GM12891 (cell line): ENCODE data around the gene PRKCE.
A peak's percentile ranks its signal among the peaks of the same experiment; 100 is the strongest.

ENCODE experiments used
- DNase-seq: peaks from one replicate; pipeline ENCODE4 v3.0.0; 2011; ENCODE audit warnings: low spot score; ENCODE audit not compliant: insufficient read length
- FAIRE-seq: peaks from 2 replicates; lab custom pipeline; 2011; peaks lifted over from hg19 to GRCh38; lab: Jason Lieb, UNC
- PAX5 ChIP-seq: IDR thresholded peaks from 2 replicates; pipeline ENCODE4 v1.6.1; 2011; ENCODE audit warnings: low read length, moderate library complexity, mild to moderate bottlenecking; ENCODE audit not compliant: insufficient read depth, severe bottlenecking
- POLR2A ChIP-seq: IDR thresholded peaks from 2 replicates; pipeline ENCODE4 v1.6.1; 2011; ENCODE audit warnings: low read depth, low read length, control low read depth
- POLR2AphosphoS5 ChIP-seq: IDR thresholded peaks from 2 replicates; pipeline ENCODE4 v1.6.1; 2011; ENCODE audit warnings: low read depth, low read length, control low read depth
- POU2F2 ChIP-seq: IDR thresholded peaks from 2 replicates; pipeline ENCODE4 v1.6.1; 2011; ENCODE audit warnings: low read depth, mild to moderate bottlenecking, control low read depth, low read length, moderate library complexity
- SPI1 ChIP-seq: IDR thresholded peaks from 2 replicates; pipeline ENCODE4 v1.6.1; 2011; ENCODE audit warnings: low read depth, low read length, control low read depth
- TAF1 ChIP-seq: IDR thresholded peaks from 2 replicates; pipeline ENCODE4 v1.6.1; 2011; ENCODE audit warnings: low read depth, low read length, control low read depth

The PRKCE gene

DNA sequence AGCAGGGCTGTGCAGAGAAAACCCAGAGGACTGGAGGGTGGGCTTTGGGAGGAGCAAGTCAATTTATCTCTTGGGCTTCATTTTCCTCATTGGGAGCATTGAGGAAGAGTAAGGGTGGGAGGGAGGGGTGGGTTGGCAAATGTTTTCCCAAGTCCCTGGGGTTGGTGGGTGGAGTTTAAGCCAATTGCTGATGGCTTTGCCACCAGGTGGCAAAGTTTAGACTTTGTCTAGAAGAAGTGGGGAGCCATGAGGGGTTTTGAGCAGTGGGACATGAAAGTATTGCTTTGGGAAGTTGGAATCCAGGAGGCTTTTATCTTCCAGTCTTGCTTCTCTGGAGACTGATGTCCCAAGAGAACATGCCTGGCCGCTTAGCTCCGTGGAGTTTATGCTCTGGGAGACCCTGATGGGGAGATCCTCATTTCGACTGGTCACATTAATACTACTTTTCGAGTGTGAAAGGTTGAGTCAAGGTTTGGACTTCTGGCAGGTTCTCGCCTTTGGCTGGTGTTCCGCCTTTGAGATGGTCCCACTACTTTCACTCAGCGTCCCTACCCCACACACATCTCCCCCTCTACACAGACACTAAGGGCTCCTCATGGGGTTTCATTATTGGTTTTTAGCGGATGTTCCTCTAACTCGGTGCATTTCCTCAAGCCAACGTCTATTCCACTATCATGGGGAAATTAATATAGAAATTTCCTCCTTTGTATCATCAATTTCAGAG, 126.7 kb downstream of the PRKCE start:
- no peak for FAIRE-seq
- DNase-seq = no peak
- no peak for TF ChIP-seq SPI1
- TF ChIP-seq POLR2A = no peak
- no peak for TF ChIP-seq POLR2AphosphoS5
- no peak for TF ChIP-seq PAX5
- no peak for TF ChIP-seq TAF1
- no peak for TF ChIP-seq POU2F2

DNA sequence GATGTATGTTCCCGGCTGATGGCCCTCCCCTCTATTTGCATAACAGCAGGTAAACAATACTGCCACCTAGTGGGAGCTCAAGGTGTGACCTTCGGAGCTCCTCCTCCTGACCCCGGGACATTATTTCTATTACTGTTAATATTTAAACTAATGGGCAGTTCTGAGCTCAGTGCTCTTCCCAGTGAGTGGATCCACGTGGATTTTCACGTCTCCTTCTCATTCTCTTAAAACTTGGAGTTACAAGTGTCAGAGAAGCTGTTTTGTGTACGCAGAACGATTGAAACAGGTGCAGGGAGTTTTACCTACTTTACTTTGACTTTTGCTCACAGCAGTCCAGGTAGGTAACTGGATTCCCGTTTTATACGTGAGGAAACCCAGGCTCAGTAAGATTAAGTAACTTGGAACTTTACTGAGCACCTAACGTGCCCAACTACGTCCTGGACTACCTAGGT, 127.3 kb downstream of the PRKCE start:
- TF ChIP-seq PAX5 (no peak), POU2F2 (peak; percentile 92)
- FAIRE-seq = no peak
- DNase-seq = no peak

DNA sequence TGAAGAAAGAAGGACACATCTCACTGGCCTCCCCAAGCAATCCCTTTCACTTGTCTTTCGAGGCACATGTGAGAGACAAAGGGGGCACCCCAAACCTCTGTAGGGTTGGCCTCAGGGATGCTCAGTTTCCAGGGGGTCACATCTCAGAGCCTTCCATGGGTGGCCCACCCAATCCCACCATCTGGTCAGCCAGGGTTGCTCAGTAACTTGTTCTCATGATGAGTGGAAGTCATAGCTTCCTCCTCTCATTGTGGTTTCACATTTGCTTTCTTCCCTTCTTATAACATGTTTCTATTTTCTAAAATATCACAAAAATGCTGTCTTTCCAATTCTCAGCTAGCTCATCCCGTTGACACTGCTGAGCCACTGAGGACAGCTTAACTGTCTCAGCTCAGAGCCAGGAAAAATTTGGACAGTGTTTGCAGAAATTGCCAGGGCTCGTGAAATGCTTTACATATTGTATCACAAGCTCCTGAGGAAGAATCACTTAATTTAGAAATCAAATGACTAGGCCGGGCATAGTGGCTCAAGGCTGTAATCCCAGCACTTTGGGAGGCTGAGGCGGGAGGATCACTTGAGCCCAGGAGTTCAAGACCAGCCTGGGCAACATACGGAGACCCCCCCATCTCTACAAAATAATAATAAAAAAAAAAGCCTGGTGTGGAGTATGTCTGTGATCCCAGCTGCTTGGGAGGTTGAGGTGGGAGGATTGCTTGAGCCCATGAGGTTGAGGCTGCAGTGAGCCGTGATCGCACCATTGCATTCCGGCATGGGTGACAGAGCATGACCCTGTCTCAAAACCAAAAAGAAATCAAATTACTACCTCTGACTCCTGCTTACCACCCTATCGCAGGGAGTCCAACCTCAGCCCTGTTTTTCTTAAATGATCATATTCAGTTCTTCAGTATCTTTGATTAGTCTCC, 129.3 kb downstream of the PRKCE start:
- DNase-seq (no peak), FAIRE-seq (peak; percentile 96)
- TF ChIP-seq SPI1 (no peak), PAX5 (peak; percentile 88)

DNA sequence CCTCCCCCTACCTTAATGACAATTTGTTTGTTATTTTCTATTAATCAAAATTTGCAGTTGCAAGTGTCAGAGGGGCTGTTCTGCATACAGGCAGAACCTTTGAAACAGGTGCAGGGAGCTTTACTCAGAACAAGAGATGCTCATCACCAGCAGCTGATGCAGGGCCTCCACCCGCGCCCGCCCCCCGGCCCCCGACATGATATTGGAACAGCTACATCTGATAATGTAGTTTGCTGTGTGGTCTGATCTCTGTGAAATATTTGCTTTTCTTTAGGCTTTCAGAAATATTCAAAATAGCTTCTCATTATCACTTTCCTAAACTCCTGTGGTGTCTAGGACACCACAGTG, 130.0 kb downstream of the PRKCE start:
- peak; percentile 30 for DNase-seq
- FAIRE-seq = no peak
- TF ChIP-seq POU2F2 (0 out of 2 replicates have a peak, but pooled peaks have one; percentile 25), POLR2A (no peak)

DNA sequence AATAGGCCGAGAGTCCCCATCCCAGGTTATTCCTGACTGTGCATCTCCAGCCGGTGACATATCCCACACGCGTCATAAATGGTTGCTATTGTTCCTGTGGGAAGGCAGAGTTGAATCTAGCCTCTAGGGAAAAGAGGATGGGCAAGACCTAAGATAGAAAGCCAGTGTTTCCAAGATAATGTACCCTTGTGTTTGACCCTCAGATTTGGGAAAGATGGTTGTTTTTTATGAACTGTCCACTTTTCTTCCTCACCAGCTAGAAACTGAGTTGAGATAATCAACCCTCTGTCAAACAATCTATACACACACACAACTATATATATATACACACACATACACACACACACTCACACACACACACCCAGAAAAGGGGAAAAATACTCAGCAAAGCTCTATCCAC, 131.0 kb downstream of the PRKCE start:
- no peak for FAIRE-seq
- TF ChIP-seq SPI1 (no peak), POU2F2 (no peak), POLR2AphosphoS5 (no peak), PAX5 (no peak), POLR2A (no peak), TAF1 (no peak)
- no peak for DNase-seq

DNA sequence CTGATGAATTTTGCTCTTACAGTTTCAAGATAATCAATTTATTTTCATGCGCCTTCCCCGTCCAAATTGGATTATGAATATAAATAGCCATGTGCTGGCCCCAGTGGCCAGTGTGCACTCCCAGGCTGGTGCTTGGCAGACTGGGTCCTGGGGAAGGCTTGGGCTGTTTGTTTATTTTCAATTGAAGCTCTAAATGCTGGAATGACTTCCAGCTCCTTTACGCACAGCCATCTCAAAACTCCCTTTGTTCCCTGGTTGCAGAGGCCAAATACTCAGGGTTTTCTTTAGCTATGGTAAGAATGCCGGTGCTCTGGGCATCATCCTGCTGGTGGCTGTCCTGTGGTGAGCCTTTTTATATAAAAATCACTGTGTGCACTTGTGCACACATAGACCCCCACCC, 131.5 kb downstream of the PRKCE start:
- FAIRE-seq (no peak), DNase-seq (no peak)
- no peak for TF ChIP-seq POU2F2
- TF ChIP-seq PAX5 = no peak

DNA sequence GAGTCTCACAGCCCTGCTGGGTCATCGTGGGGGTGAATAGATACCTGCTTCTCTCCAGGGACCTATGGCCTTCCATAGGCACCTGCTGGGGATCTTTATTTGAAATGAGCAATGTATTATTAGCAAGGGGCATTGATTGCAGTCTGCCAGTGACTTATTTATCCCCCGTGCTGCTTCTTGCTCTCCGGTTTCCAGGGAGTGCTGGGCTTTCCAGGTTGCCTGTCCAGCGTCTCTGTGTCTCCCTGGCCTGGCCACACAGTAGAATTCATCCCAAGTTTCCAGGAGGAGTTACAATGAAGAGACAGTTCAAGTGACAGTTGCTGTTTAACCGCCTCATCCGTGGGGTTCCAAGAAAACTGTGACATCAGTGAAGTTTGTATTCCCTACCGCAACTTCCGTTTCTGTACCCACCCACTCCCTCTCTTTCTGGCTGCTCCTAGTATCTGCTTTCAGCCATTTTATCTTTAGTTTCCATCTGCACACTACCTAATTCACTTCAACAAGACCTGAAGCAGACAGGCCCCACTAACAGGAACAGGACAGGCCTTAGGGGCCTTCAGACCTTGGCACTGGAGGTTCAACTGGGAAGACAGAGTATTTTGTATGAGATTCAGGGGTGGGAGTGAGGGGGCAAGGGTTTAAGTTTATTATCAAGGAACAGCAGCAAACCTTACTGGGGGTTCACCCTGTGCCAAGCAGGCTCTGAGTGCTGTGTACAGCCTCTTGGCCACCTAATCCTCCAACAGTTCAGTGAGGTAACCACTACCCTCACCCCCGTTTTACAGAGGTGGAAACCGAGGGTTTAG, 134.8 kb downstream of the PRKCE start:
- FAIRE-seq (peak; percentile 48), DNase-seq (no peak)
- TF ChIP-seq SPI1 (no peak), PAX5 (no peak), POU2F2 (no peak), TAF1 (no peak), POLR2AphosphoS5 (no peak), POLR2A (no peak)

DNA sequence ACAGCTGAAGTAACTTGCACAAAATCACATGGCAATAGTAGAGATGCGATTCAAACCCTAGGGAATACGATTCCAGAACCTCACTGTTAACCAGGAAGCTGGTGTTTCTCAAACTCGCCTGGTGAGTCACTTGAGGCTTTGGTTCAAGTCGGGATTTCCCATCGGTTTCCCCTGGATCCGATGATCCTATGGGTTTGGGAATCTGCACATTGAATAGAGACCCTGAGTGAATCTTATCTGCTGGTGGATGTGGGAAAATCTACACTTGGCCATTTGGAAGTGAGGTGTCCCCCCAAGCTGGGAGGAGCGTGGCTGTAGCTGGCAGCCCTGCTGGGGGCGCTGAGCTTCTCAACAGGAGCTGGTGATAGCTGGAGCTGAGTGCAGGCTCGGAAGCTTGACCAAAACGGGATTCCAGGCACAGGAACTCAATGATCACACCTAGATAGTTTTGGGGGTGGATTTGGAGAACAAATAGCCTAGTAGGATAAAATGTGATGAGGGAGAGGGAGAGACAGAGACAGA, 135.4 kb downstream of the PRKCE start:
- TF ChIP-seq TAF1 (no peak), PAX5 (no peak), SPI1 (no peak), POLR2AphosphoS5 (no peak), POU2F2 (no peak), POLR2A (no peak)
- no peak for DNase-seq
- FAIRE-seq = no peak

DNA sequence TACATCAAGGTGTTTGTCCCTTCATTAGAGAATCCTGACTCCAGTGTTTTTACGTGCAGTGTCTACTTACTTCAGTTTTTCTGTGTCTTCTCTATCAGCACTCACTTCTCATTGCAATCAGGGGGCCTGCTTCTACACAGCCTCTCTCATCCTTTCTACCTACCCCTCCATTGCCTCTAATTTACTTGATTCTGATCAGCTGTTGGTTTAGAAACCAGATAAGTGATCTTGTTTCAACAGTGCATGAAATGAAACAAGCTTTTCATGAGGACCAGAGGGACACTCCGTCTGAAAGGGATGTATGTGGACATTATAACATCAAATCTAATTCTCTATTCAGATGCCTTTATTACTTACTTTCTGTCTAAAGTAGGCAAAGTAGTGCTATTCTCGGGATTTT, 136.9 kb downstream of the PRKCE start:
- TF ChIP-seq TAF1 (no peak), SPI1 (no peak)
- FAIRE-seq (peak; percentile 9), DNase-seq (no peak)
